GM23248 (cell line): ENCODE measurements around the gene MC5R. TPM values are rescaled to one million over a fixed set of nuclear protein-coding genes. Genes with fewer than 3 reads are reported as not detected.

Source experiments
- DNase-seq: peaks from one replicate; pipeline ENCODE4 v3.0.0-alpha.2; 2015
- H2AFZ ChIP-seq: fragments of 200-600 bp; sonication (generic); 2 replicates; pipeline ENCODE4 v1.6.1; 2016; ENCODE audit warnings: antibody characterized with exemption
- H3F3A ChIP-seq: fragments of 200-600 bp; sonication (generic); 2 replicates; pipeline ENCODE4 v1.6.1; 2016; ENCODE audit warnings: mild to moderate bottlenecking, antibody characterized with exemption, mixed run types; ENCODE audit not compliant: insufficient read depth
- H3K27ac ChIP-seq: fragments of 200-600 bp; sonication (generic); 2 replicates; pipeline ENCODE4 v1.5.1; 2016; ENCODE audit warnings: mild to moderate bottlenecking
- H3K27me3 ChIP-seq: fragments of 200-600 bp; sonication (generic); replicated peaks from 2 replicates; pipeline ENCODE4 v1.6.1; 2016; ENCODE audit warnings: mild to moderate bottlenecking; ENCODE audit not compliant: insufficient read depth
- H3K36me3 ChIP-seq: fragments of 200-600 bp; sonication (generic); 2 replicates; pipeline ENCODE4 v1.6.1; 2016; ENCODE audit warnings: low read depth, mild to moderate bottlenecking
- H3K4me1 ChIP-seq: fragments of 200-600 bp; sonication (generic); 2 replicates; pipeline ENCODE4 v1.6.1; 2016; ENCODE audit warnings: mild to moderate bottlenecking; ENCODE audit not compliant: insufficient read depth
- H3K4me2 ChIP-seq: fragments of 200-600 bp; sonication (generic); one replicate; pipeline ENCODE4 v1.6.1; 2016; ENCODE audit warnings: mild to moderate bottlenecking; ENCODE audit not compliant: unreplicated experiment
- H3K4me3 ChIP-seq: fragments of 200-600 bp; sonication (generic); 2 replicates; pipeline ENCODE4 v1.5.1; 2016; ENCODE audit warnings: mild to moderate bottlenecking
- H3K79me2 ChIP-seq: fragments of 200-600 bp; sonication (generic); 2 replicates; pipeline ENCODE4 v1.6.1; 2016; ENCODE audit warnings: mild to moderate bottlenecking; ENCODE audit not compliant: insufficient read depth
- H3K9ac ChIP-seq: fragments of 200-600 bp; sonication (generic); 2 replicates; pipeline ENCODE4 v1.6.1; 2016; ENCODE audit warnings: mild to moderate bottlenecking
- H3K9me2 ChIP-seq: fragments of 200-600 bp; sonication (generic); 2 replicates; pipeline ENCODE4 v1.6.1; 2016; ENCODE audit warnings: mixed run types, mild to moderate bottlenecking, moderate library complexity; ENCODE audit not compliant: insufficient read depth
- H3K9me3 ChIP-seq: fragments of 200-600 bp; sonication (generic); one replicate; pipeline ENCODE4 v1.6.1; 2017; ENCODE audit warnings: low read depth
- H4K20me1 ChIP-seq: fragments of 200-600 bp; sonication (generic); 2 replicates; pipeline ENCODE4 v1.6.0; 2016; ENCODE audit not compliant: insufficient read depth
- EZH2 ChIP-seq: fragments of 200-600 bp; sonication (generic); IDR thresholded peaks from 2 replicates; pipeline ENCODE4 v1.6.1; 2018; ENCODE audit warnings: antibody characterized with exemption, mild to moderate bottlenecking; ENCODE audit not compliant: insufficient read depth, poor library complexity, severe bottlenecking
- EZH2phosphoT487 ChIP-seq: fragments of 200-600 bp; sonication (generic); IDR thresholded peaks from 2 replicates; pipeline ENCODE4 v1.6.1; 2018; ENCODE audit warnings: antibody characterized with exemption, moderate library complexity, mild to moderate bottlenecking, low read depth; ENCODE audit not compliant: insufficient read depth
- WGBS, 2 experiments: methylation state at CpG; one replicate each; pipeline ENCODE4 v1.1.6; 2015 to 2017; ENCODE audit warnings: low lambda C conversion rate in 2 of 2, low coverage in 1 of 2; ENCODE audit errors: missing lambda C conversion rate in 2 of 2; 5-methylcytosine and 5-hydroxymethylcytosine counted together
- in situ Hi-C: fragments of 300-500 bp; cut with MboI; formaldehyde crosslinking; loops from 2 replicates; pipeline ENCODE4 v1.15.0; 2020
- polyA plus RNA-seq: library from polyadenylated mRNA; unstranded; fragments of >200 nt; fragmentation: Nextera tagmentation; extraction: Ambion mirVana; gene quantifications from 2 replicates; pipeline ENCODE4 v1.2.1, GENCODE V29; 2016
- total RNA-seq: library from RNA; depleted of rRNA; stranded (reverse); fragments of >200 nt; shearing (Covaris generic); gene quantifications from 2 replicates; pipeline ENCODE4 v1.2.3, GENCODE V29; 2014

MC5R gene
- total and polyA plus RNA-seq, 2 experiments from 2014 or later, result not detected

GRCh38 chr18:13796515-13796914, 27.4 kb upstream of the MC5R start:
- no peaks in the 10 kb centered on the region for H3F3A ChIP-seq
- H3K79me2 ChIP-seq, result no peaks in the 10 kb centered on the region
- H3K36me3 ChIP-seq, result no peaks in the 10 kb centered on the region
- H3K27me3 ChIP-seq, result peaks cover 8% of the 10 kb centered on the region
- no peaks in the 10 kb centered on the region for H3K4me1 ChIP-seq
- in situ Hi-C loops, result no loop called here
- no peak for DNase-seq
- H4K20me1 ChIP-seq, result no peaks in the 10 kb centered on the region
- H3K27ac ChIP-seq, result no peak overlapping the region
- H3K9me3 ChIP-seq, result no peaks in the 10 kb centered on the region
- TF ChIP-seq EZH2 (no peak), EZH2phosphoT487 (no peak)
- no peak overlapping the region for H3K4me2 ChIP-seq
- H2AFZ ChIP-seq, result no peak overlapping the region
- no peak overlapping the region for H3K4me3 ChIP-seq
- H3K9ac ChIP-seq, result no peak overlapping the region
- no peaks in the 10 kb centered on the region for H3K9me2 ChIP-seq
- 38 to 42% methylated on average over 14 of the region's 14 CpGs for WGBS, 2 experiments

- no peak overlapping the region for H2AFZ ChIP-seq
- in situ Hi-C loops, result no loop called here
Measured at GRCh38 chr18:13797157-13797611, 26.8 kb upstream of the MC5R start.

GRCh38 chr18:13799396-13799795, 24.6 kb upstream of the MC5R start:
- H3K4me1 ChIP-seq, result no peaks in the 10 kb centered on the region
- TF ChIP-seq EZH2, result no peak
- no peak overlapping the region for H3K27ac ChIP-seq
- no peaks in the 10 kb centered on the region for H3K79me2 ChIP-seq
- no peak overlapping the region for H2AFZ ChIP-seq
- H3K27me3 ChIP-seq, result peaks cover 9% of the 10 kb centered on the region
- no peaks in the 10 kb centered on the region for H4K20me1 ChIP-seq
- no peaks in the 10 kb centered on the region for H3F3A ChIP-seq
- H3K4me2 ChIP-seq, result no peak overlapping the region
- no peak overlapping the region for H3K4me3 ChIP-seq
- H3K36me3 ChIP-seq, result no peaks in the 10 kb centered on the region
- no peaks in the 10 kb centered on the region for H3K9me2 ChIP-seq
- WGBS, 2 experiments, result 60 to 62% methylated on average over 11 of the region's 11 CpGs
- no peak for DNase-seq
- H3K9ac ChIP-seq, result no peak overlapping the region
- in situ Hi-C loops, result no loop called here
- H3K9me3 ChIP-seq, result no peaks in the 10 kb centered on the region

More at GRCh38 chr18:13797157-13797611, 26.8 kb upstream of the MC5R start:
- H3K27me3 ChIP-seq, result peaks cover 9% of the 10 kb centered on the region
- 18 to 19% methylated on average over 3 of the region's 3 CpGs for WGBS, 2 experiments
- no peaks in the 10 kb centered on the region for H3F3A ChIP-seq
- H3K4me1 ChIP-seq, result no peaks in the 10 kb centered on the region
- no peaks in the 10 kb centered on the region for H3K36me3 ChIP-seq
- H4K20me1 ChIP-seq, result no peaks in the 10 kb centered on the region
- no peak overlapping the region for H3K4me2 ChIP-seq
- no peak for TF ChIP-seq EZH2
- TF ChIP-seq EZH2phosphoT487, result no peak
- no peak overlapping the region for H3K4me3 ChIP-seq
- no peak overlapping the region for H3K27ac ChIP-seq
- no peaks in the 10 kb centered on the region for H3K9me2 ChIP-seq
- no peaks in the 10 kb centered on the region for H3K9me3 ChIP-seq
- H3K79me2 ChIP-seq, result no peaks in the 10 kb centered on the region
- DNase-seq, result no peak
- H3K9ac ChIP-seq, result no peak overlapping the region

GRCh38 chr18:13800505-13801259, 23.3 kb upstream of the MC5R start:
- no peak for TF ChIP-seq EZH2phosphoT487
- TF ChIP-seq EZH2, result no peak
- no peaks in the 10 kb centered on the region for H3K9me3 ChIP-seq
- H3K27me3 ChIP-seq, result peaks cover 9% of the 10 kb centered on the region
- no peaks in the 10 kb centered on the region for H3K9me2 ChIP-seq
- peak; percentile 51 for DNase-seq
- 23 to 24% methylated on average over 25 to 26 of the region's 30 CpGs for WGBS, 2 experiments
- peak overlapping the region; percentile 68 for H3K4me2 ChIP-seq
- no peaks in the 10 kb centered on the region for H3F3A ChIP-seq
- H2AFZ ChIP-seq, result no peak overlapping the region
- H3K4me3 ChIP-seq, result peak overlapping the region; percentile 44; the same call in 1 of the 2 replicates
- H3K36me3 ChIP-seq, result no peaks in the 10 kb centered on the region
- H3K79me2 ChIP-seq, result no peaks in the 10 kb centered on the region
- in situ Hi-C loops, result no loop called here
- no peaks in the 10 kb centered on the region for H4K20me1 ChIP-seq
- H3K27ac ChIP-seq, result no peak overlapping the region
- H3K9ac ChIP-seq, result no peak overlapping the region
- H3K4me1 ChIP-seq, result no peaks in the 10 kb centered on the region
